NCI-H1930 (cell line): ENCODE measurements around the gene BMPR2.
"Not testable (repeated sequence)": the region's sequence is repeated elsewhere in the genome, so short reads cannot be mapped to it uniquely, and the experiment has no call there.

Experiments
- DNase-seq, 2 experiments: peaks; one replicate each; lab custom pipeline; 2025; lab: John Stamatoyannopoulos, UW

The BMPR2 gene

DNA sequence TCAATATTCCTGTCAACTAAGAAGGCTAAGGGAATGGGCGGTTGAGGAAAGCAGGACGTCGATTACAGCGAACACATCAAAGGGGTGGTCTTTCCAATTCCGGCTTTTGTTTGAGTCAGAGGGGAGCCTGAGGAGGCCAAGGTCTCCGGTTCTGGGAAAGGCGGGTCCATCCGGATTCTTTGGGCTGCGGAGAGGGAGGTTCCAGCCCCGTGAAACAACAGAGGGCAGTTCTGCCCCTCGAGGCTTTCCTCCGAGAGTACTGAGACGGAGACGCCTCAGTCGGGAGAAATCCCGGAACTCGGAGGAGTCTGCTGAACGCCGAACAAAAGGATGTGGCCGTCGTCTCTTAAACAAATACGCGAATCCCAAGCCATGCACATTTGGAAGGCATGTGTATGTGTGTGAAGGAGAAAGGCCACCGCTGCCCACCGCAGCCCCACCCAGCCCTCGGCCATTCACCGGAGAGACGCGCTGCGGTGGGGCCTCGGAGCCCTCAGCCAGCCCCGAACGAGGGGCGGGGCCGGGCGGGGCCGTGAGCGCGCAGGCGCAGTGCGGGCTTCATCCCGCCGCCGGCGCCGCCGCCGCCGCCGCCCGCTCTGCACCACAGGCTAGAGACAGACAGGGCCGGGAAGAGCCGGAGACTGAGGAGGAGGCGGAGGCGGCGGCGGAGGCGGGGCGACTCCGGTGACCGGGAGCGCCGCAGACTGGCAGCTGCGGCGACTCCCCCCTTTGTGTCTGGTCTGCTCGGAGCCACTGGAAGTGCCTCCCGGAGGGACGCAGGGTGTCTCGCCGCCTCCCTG, at the start of gene BMPR2:
TSS of gene BMPR2 (plus strand) at position 719 of the 800 bp plus-strand sequence. CDS start 1,148 bp downstream, outside the sequence.
- DNase-seq = peak; percentile 83 to 87

- DNase-seq = no peak
These were observed 48.3 kb upstream of the BMPR2 start for GRCh38 chr2:202327858-202328257.

- DNase-seq = no peak
These were observed 40.2 kb upstream of the BMPR2 start for GRCh38 chr2:202335791-202336467.

DNA sequence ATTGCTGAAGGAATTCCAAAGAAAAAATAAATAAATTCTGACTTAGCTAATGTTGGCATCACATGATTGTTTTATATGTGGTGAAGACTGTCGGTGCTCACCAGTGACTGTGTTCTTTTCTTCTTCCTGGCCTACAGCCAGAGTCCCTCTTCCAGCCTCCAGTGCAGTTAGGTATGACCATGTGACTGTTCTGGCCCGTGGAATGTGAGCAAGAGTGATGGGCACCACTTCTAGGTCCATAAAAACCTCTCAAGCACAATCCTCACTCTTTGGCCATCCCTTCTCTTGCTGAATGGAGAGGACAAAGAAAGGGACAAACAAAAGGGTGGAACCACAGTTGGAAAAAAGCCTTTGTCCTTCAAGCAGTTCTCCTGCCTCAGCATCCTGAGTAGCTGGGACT, 39.0 kb upstream of the BMPR2 start:
- DNase-seq = no peak

- no peak for DNase-seq
These were observed 38.3 kb upstream of the BMPR2 start for GRCh38 chr2:202337706-202338346.

DNA sequence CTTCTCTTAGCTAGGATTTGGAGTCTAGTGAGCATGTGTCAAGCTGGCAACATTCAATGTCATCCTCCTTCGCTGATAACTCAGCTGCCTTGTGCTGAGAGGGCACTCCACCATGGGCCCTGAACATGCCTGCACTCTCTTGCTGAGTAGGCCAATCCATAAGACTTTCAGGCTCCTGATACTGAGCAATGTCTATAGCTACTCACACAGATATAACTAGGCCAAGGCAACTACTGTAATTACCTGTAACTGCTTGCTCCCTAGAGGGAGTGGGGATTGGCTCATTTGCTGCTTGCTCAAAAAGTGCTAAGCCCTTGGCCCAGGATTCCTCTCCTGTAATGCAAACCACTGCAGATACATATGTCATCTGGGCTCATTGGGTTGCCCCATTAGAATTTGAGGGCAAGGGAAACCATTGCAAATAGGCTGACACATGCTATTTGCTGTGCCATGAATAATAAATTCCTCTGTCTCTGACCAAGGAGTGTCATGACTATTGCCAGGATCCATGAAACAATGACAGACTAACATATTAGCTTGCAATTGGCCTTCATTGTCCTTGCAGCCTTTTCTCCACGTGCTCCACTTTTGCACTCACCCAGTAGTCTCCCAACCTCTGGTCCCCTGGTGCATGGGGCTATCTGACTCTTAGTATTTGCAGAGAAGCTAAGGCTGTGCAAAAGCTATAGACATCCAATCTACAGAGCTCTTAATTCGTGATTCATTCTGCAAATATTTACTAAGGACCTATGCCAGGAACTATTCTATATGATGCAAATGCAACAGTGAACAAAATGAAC, 36.9 kb upstream of the BMPR2 start:
- peak in 1 of 2 experiments; percentile 23 for DNase-seq

DNA sequence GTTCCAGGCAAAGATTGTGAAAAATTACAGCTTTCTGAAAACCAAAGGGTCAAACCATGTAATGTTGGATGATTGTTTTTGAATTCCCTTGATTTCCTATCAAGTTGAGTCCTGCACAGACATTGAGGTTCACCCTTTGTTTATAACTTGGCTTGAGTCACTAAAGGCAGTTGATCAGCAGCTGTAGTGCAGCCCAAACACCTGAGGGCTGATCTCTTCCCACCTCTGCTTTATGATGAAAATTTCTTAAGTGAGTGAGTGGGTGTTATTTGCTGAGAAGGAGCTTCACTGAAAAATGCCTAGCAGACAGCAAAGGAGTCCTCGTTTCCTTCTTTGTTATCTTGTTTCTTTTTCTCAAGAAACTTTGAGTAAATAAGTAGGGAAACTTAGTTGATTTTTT, 31.9 kb upstream of the BMPR2 start:
- DNase-seq = no peak

DNA sequence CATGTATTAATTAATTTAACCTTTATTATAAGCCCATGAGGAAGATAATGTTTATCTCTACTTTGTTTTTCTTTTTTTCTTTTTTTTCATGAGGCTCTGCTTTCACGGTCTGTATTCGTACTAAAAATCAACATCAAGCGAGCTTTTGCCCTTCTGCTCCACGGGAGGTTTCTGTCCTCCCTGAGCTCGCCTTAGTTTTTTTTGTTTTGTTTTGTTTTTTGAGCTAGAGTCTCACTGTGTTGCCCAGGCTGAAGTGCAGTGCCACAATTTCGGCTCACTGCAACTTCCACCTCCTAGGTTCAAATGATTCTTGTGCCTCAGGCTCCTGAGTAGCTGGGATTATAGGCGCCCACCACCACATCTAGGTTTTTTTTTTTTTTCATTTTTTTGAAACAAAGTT, 29.9 kb upstream of the BMPR2 start:
- DNase-seq = no peak

DNA sequence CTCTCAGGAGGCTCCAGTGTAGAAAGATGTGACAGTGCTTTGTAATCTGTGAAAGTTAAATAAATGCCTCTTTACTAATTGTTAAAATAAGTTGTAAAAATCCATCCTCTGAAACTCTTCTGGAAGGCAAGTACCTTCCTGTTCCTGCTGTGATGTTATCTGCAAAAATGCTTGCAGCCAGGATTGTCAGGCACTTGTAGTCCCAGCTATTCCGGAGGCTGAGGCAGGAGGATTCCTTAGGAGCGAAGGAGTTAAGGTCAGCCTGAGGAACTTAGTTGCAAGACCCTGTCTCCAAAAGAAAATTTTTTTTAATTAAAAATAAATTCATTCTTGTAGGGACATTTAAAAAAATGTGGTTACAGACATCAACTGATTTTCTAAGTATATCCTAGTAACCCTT, 22.7 kb upstream of the BMPR2 start:
- DNase-seq = no peak

GRCh38 chr2:202355993-202356505, 20.1 kb upstream of the BMPR2 start:
- DNase-seq = no peak

- DNase-seq = not testable (repeated sequence)
These were observed 17.2 kb upstream of the BMPR2 start for GRCh38 chr2:202358924-202359323.

DNA sequence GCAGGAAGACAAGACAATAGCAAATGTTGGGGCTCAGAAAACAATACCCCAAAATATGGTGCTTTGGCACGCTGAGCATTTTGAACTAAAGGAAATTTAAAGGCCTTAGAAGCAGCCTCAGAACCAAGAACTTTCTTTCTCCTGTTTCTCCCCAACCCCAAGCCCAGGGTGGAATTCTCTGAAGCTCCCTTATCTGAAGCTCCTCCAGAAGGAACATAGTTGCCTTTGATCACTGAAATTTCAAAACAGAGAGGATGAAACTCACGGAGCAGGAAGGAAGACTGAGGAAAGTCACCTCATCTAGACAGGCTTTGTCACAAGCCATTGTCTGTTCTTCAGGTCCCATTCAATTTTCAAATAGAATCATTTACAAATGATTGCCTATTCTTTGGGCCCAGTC, 15.5 kb upstream of the BMPR2 start:
- DNase-seq = no peak

DNA sequence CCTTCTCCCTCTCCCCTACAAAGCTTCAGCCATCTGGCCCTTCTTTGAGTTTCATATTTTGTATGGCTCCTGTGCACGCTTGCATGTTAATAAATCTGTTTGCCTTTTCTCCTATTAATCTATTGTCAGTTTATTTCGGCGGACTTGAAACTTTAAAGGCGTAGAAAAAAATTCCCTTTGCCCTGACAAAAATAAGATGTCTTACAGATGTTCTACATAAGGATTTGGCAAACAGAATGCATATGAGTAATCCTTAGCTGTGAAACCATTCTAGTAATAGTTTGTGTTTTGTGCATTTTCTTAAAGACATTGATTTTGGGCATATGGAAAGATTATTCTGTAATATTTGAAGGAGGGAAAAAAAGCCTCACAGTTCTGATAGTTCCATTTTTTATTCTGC, 15.0 kb upstream of the BMPR2 start:
- no peak for DNase-seq

- DNase-seq = no peak
These were observed 2.6 kb upstream of the BMPR2 start for GRCh38 chr2:202373490-202373889.

DNA sequence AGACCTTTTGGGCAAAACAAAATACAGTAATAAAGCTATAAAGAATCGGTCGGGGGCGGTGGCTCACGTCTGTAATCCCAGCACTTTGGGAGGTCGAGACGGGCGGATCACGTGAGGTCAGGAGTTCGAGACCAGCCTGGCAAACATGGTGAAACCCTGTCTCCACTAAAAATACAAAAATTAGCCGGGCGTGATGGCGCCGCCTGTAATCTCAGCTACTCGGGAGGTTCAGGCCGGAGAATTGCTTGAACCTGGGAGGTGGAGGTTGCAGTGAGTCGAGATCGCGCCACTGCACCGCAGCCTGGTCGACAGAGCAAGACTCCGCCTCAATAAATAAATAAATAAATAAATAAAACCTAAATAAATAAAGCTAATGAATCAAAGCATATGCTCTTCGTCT, 1.7 kb upstream of the BMPR2 start:
- not testable (repeated sequence) for DNase-seq

GRCh38 chr2:202375033-202375608, 1.0 kb upstream of the BMPR2 start:
- DNase-seq = peak; percentile 12 to 32

- peak; percentile 18 to 57 for DNase-seq
These were observed 506 bp downstream of the BMPR2 start for GRCh38 chr2:202376460-202377206.

DNA sequence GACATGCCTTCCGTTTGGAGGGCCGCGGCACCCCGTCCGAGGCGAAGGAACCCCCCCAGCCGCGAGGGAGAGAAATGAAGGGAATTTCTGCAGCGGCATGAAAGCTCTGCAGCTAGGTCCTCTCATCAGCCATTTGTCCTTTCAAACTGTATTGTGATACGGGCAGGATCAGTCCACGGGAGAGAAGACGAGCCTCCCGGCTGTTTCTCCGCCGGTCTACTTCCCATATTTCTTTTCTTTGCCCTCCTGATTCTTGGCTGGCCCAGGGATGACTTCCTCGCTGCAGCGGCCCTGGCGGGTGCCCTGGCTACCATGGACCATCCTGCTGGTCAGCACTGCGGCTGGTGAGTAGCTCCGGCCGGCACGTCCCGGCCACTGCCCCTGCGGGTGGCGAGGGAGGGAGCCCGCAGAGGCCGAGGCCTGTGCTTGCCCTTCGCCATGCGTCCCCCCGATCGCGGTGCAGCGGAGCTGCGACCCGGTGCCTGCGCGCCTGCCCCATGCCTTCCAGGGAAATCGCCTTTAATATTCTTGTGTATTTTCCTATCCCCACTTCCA, 1.2 kb downstream of the BMPR2 start:
- no peak for DNase-seq

GRCh38 chr2:202378001-202378400, 1.9 kb downstream of the BMPR2 start:
- no peak for DNase-seq

- no peak for DNase-seq
These were observed 2.7 kb downstream of the BMPR2 start for GRCh38 chr2:202378662-202379358.
